B cell (primary cell): ENCODE measurements around the gene TES. TPM values are rescaled to one million over a fixed set of nuclear protein-coding genes. Genes with fewer than 3 reads are reported as not detected.

Source experiments
- ATAC-seq: fragments of 200-7000 bp; cut with Tn5 transposase; one replicate; pipeline ENCODE4 v1.10.0; 2021; ENCODE audit warnings: low read depth, mild to moderate bottlenecking, moderate number of reproducible peaks, moderate library complexity
- CTCF ChIA-PET: fragments of 350-600 bp; sonication (Branson Sonifier 250); formaldehyde crosslinking; loops from one replicate; lab custom pipeline; 2021; ENCODE audit warnings: antibody characterized with exemption, inconsistent platforms; lab: Charles Lee
- POLR2A ChIA-PET: fragments of 350-600 bp; sonication (Branson Sonifier 250); formaldehyde crosslinking; loops from one replicate; lab custom pipeline; 2021; ENCODE audit warnings: antibody characterized with exemption; lab: Charles Lee
- DNase-seq: peaks from one replicate; pipeline ENCODE4 v3.0.0; 2013
- H2AFZ ChIP-seq: 2 replicates; pipeline ENCODE4 v1.6.1; 2012; ENCODE audit warnings: mild to moderate bottlenecking, low read depth, low read length; ENCODE audit not compliant: insufficient read depth, poor library complexity, severe bottlenecking
- H3K27ac ChIP-seq, 2 donors: 1 replicate in 1 of 2; 2 replicates in 1 of 2; pipeline ENCODE4 v1.5.1; 2012 to 2013; ENCODE audit warnings: low read length in 2 of 2, mild to moderate bottlenecking in 2 of 2, moderate library complexity in 1 of 2
- H3K27me3 ChIP-seq, 4 experiments: fragments of 200-600 bp in 1 of 4; sonication (generic) in 1 of 4; replicated peaks in 1 of 4; 1 replicate in 2 of 4; 2 replicates in 2 of 4; pipeline versions ENCODE4 v1.6.1 to v1.7.0; 2013 to 2016; ENCODE audit warnings: low read length in 3 of 4, mild to moderate bottlenecking in 2 of 4, mixed read lengths in 1 of 4, moderate library complexity in 1 of 4; ENCODE audit not compliant: insufficient read depth in 4 of 4, control insufficient read depth in 3 of 4; ENCODE audit errors: control extremely low read depth in 1 of 4
- H3K36me3 ChIP-seq, 2 experiments: replicated peaks in 1 of 2; 1 replicate in 1 of 2; 2 replicates in 1 of 2; pipeline versions ENCODE4 v1.6.1 to v1.7.1; 2013; ENCODE audit warnings: low read length in 1 of 2; ENCODE audit not compliant: insufficient read depth in 2 of 2, control insufficient read depth in 1 of 2; ENCODE audit errors: control extremely low read depth in 1 of 2, extremely low read depth in 1 of 2
- H3K4me1 ChIP-seq, 2 donors: fragments of 200-600 bp in 1 of 2; sonication (generic) in 1 of 2; 1 replicate in 1 of 2; 2 replicates in 1 of 2; pipeline versions ENCODE4 v1.5.1 to v1.6.1; 2013 to 2017; ENCODE audit warnings: low read length in 2 of 2; ENCODE audit not compliant: control insufficient read depth in 2 of 2, insufficient read depth in 2 of 2
- H3K4me2 ChIP-seq: replicated peaks from 2 replicates; pipeline ENCODE3; 2012; ENCODE audit warnings: mild to moderate bottlenecking, low read depth, low read length; ENCODE audit not compliant: poor library complexity, severe bottlenecking
- H3K4me3 ChIP-seq, 5 experiments: fragments of 200-600 bp in 1 of 5; sonication (generic) in 1 of 5; 1 replicate in 3 of 5; 2 replicates in 2 of 5; pipeline versions ENCODE4 v1.5.1 to v1.7.0; 2011 to 2016; ENCODE audit warnings: low read length in 4 of 5, mild to moderate bottlenecking in 4 of 5, low read depth in 2 of 5, control low read depth in 1 of 5, moderate library complexity in 1 of 5; ENCODE audit not compliant: insufficient read depth in 1 of 5; ENCODE audit errors: control extremely low read depth in 1 of 5, extremely low read depth in 1 of 5
- H3K79me2 ChIP-seq: fragments of 200-600 bp; sonication (generic); one replicate; pipeline ENCODE4 v1.6.0; 2016; ENCODE audit warnings: low read length; ENCODE audit not compliant: control insufficient read depth, insufficient read depth
- H3K9ac ChIP-seq: fragments of 200-600 bp; sonication (generic); 2 replicates; pipeline ENCODE4 v1.6.1; 2017; ENCODE audit warnings: mild to moderate bottlenecking, low read length, moderate library complexity
- H3K9me3 ChIP-seq, 3 donors: one replicate each; pipeline versions ENCODE4 v1.6.1 to v1.7.1; 2013; ENCODE audit warnings: low read length in 2 of 3; ENCODE audit not compliant: control insufficient read depth in 2 of 3, insufficient read depth in 1 of 3; ENCODE audit errors: control extremely low read depth in 1 of 3
- H4K20me1 ChIP-seq: 2 replicates; pipeline ENCODE4 v1.6.0; 2012; ENCODE audit warnings: mild to moderate bottlenecking, low read length; ENCODE audit not compliant: insufficient read depth, control insufficient read depth, poor library complexity, severe bottlenecking
- H3K27ac Mint-ChIP-seq: one replicate; pipeline ENCODE4 v1.8.0; 2021; ENCODE audit warnings: mixed read lengths
- H3K27me3 Mint-ChIP-seq: one replicate; pipeline ENCODE4 v1.8.0; 2021; ENCODE audit warnings: mixed read lengths
- H3K4me1 Mint-ChIP-seq: one replicate; pipeline ENCODE4 v1.8.0; 2021; ENCODE audit warnings: mixed read lengths
- H3K4me3 Mint-ChIP-seq: one replicate; pipeline ENCODE4 v1.8.0; 2021; ENCODE audit warnings: mixed read lengths
- H3K9me3 Mint-ChIP-seq: one replicate; pipeline ENCODE4 v1.8.0; 2022; ENCODE audit warnings: mixed read lengths; ENCODE audit not compliant: insufficient read depth
- EZH2 ChIP-seq: IDR thresholded peaks from 2 replicates; pipeline ENCODE4 v1.6.1; 2012; ENCODE audit warnings: borderline replicate concordance, low read depth, mild to moderate bottlenecking, moderate library complexity, low read length; ENCODE audit not compliant: insufficient read depth, poor library complexity, severe bottlenecking
- WGBS: methylation state at CpG from one replicate; pipeline ENCODE4 v1.1.5; 2013; ENCODE audit warnings: missing lambda C conversion rate; ENCODE audit not compliant: insufficient coverage; 5-methylcytosine and 5-hydroxymethylcytosine counted together
- intact Hi-C: fragments of 100-400 bp; cut with micrococcal nuclease; formaldehyde crosslinking; loops from one replicate; pipeline ENCODE4 v1.10.0; 2022
- polyA plus RNA-seq: library from polyadenylated mRNA; depleted of rRNA; stranded (reverse); fragments of >200 nt; gene quantifications from 2 replicates; pipeline ENCODE4 v1.2.3, GENCODE V29; 2012
- total RNA-seq, 2 donors: library from RNA; stranded (reverse); fragments of 120-200 nt in 1 of 2; gene quantifications; 1 replicate in 1 of 2; 2 replicates in 1 of 2; pipeline versions ENCODE4 v1.2.3 to v1.2.4, GENCODE V29; 2013 to 2022
- TF ChIP-seq, protein P1 (sequence below): fragments of 200-600 bp; IDR thresholded peaks from one replicate; pipeline ENCODE4 v1.8.0; 2022; ENCODE audit warnings: antibody characterized with exemption, mild to moderate bottlenecking

Gene TES
- total and polyA plus RNA-seq, 2 donors (not counting 1 experiment from before 2014, with no cell fraction given), result 55.3 to 62.5 TPM

GRCh38 chr7:116219288-116219687 is 8.9 kb downstream of the TES start:
- H2AFZ ChIP-seq, result no peak overlapping the region
- intact Hi-C loops, result loop anchor here (10.0 kb wide), 1 partner anchor 1294 kb away; the partner anchor contains the start of gene MDFIC
- ChIA-PET POLR2A (no interaction called here), CTCF (interaction anchor here (0.6 to 5.1 kb wide), 7 partner anchors 8 to 941 kb away, joined by 3 to 41 read pairs (median 3); partner anchors contain the start of gene TES)
- peaks cover 99% of the 10 kb centered on the region for H3K79me2 ChIP-seq
- TF ChIP-seq, protein P1, sequence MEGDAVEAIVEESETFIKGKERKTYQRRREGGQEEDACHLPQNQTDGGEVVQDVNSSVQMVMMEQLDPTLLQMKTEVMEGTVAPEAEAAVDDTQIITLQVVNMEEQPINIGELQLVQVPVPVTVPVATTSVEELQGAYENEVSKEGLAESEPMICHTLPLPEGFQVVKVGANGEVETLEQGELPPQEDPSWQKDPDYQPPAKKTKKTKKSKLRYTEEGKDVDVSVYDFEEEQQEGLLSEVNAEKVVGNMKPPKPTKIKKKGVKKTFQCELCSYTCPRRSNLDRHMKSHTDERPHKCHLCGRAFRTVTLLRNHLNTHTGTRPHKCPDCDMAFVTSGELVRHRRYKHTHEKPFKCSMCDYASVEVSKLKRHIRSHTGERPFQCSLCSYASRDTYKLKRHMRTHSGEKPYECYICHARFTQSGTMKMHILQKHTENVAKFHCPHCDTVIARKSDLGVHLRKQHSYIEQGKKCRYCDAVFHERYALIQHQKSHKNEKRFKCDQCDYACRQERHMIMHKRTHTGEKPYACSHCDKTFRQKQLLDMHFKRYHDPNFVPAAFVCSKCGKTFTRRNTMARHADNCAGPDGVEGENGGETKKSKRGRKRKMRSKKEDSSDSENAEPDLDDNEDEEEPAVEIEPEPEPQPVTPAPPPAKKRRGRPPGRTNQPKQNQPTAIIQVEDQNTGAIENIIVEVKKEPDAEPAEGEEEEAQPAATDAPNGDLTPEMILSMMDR, result no peak
- no peak for TF ChIP-seq EZH2
- no peaks in the 10 kb centered on the region for H3K27me3 ChIP-seq
- peaks cover 82% of the 10 kb centered on the region for H3K4me1 Mint-ChIP-seq
- H3K27ac Mint-ChIP-seq, result peak overlapping the region; percentile 64
- H4K20me1 ChIP-seq, result peaks cover 78% of the 10 kb centered on the region
- peaks cover 41 to 62% of the 10 kb centered on the region in 2 donors for H3K4me1 ChIP-seq
- H3K36me3 ChIP-seq, result peaks cover 0 to 1% of the 10 kb centered on the region in 2 experiments
- no peak overlapping the region for H3K9ac ChIP-seq
- DNase-seq (no peak), ATAC-seq (no peak)
- no peak overlapping the region for H3K4me2 ChIP-seq
- H3K9me3 Mint-ChIP-seq, result no peaks in the 10 kb centered on the region
- H3K4me3 Mint-ChIP-seq, result no peak overlapping the region
- H3K27ac ChIP-seq, result no peak overlapping the region
- H3K4me3 ChIP-seq, result no peak overlapping the region
- H3K27me3 Mint-ChIP-seq, result no peaks in the 10 kb centered on the region
- no peaks in the 10 kb centered on the region for H3K9me3 ChIP-seq

- peaks cover 42 to 62% of the 10 kb centered on the region in 2 donors for H3K4me1 ChIP-seq
Measured at GRCh38 chr7:116219834-116220233, 9.5 kb downstream of the TES start.

More at GRCh38 chr7:116219834-116220233, 9.5 kb downstream of the TES start:
- Histone ChIP-seq H3K9ac (no peak overlapping the region), H3K4me3 (no peak overlapping the region), H3K4me2 (no peak overlapping the region), H3K27ac (no peak overlapping the region), H3K79me2 (peaks cover 99% of the 10 kb centered on the region), H3K36me3 (peaks cover 0 to 1% of the 10 kb centered on the region in 2 experiments), H2AFZ (no peak overlapping the region), H3K9me3 (no peaks in the 10 kb centered on the region), H4K20me1 (peaks cover 74% of the 10 kb centered on the region), H3K27me3 (no peaks in the 10 kb centered on the region)
- WGBS, result no CpG with 5 or more reads among the region's 4 CpGs
- H3K4me3 Mint-ChIP-seq, result no peak overlapping the region
- intact Hi-C loops, result loop anchor here (10.0 kb wide), 1 partner anchor 1295 kb away; the partner anchor contains the start of gene MDFIC
- no peak for TF ChIP-seq EZH2
- TF ChIP-seq, protein P1, result no peak
- POLR2A ChIA-PET, result no interaction called here
- ATAC-seq, result no peak
- no peaks in the 10 kb centered on the region for H3K27me3 Mint-ChIP-seq
- CTCF ChIA-PET, result interaction anchor here (0.9 to 5.1 kb wide), 5 partner anchors 9 to 82 kb away, joined by 3 to 41 read pairs (median 3); partner anchors contain the start of gene TES
- H3K9me3 Mint-ChIP-seq, result no peaks in the 10 kb centered on the region
- peaks cover 82% of the 10 kb centered on the region for H3K4me1 Mint-ChIP-seq
- DNase-seq, result no peak
- H3K27ac Mint-ChIP-seq, result peak overlapping the region; percentile 64
